Measurements from ENCODE around the gene STRAP. TPM values are rescaled to one million over a fixed set of nuclear protein-coding genes. Genes with fewer than 3 reads are reported as not detected.

The STRAP gene
- total and polyA plus RNA-seq, 2 of the 4 experiments (the other 2 are of a cell fraction) = 82.1 to 98.1 TPM

DNA sequence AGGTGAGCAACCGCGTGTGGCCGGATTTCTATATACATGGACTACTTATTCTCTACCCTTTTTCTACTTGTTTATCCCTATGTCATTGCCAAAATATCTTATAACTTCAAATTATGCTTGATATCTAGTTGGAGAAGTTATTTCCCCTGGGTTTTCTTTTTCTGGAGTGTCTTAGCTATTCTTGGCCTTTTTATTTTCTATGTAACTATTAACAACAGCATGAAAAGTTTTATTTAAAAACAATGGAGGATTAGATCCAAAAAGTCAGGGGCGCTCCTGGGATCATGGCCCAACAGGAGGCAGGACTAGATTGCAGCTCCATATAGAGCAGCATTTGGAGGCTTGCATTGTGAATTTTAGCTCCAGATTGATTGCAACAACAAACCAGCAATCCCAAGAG is 8.6 kb upstream of the STRAP start:
- POLR2A ChIA-PET (ENCODE audit: unreplicated experiment) = no interaction called here
- in situ Hi-C loops (cut with MboI; ENCODE audit: low sequenced_read_pairs) = no loop called here
- CTCF ChIA-PET = interaction anchor here (0.5 kb wide), 1 partner anchor 458 kb away, joined by 3 read pairs; no protein-coding TSS in a partner anchor

More for the DNA sequence above, 8.6 kb upstream of the STRAP start:
- ATAC-seq (ENCODE audit: low read depth) (no peak), DNase-seq (no peak)
- H2AK5ac ChIP-seq (ENCODE audit: low read depth, low read length) = no peak overlapping the region
- H3K9ac ChIP-seq (ENCODE audit: low read depth, low read length) = no peak overlapping the region
- no peak overlapping the region for H2AK9ac ChIP-seq (replicated peaks; ENCODE audit: low read depth, low read length, poor library complexity)
- no peak overlapping the region for H3K27ac ChIP-seq (ENCODE audit: insufficient read depth, low read length)
- H4K5ac ChIP-seq (ENCODE audit: low read depth, low read length) = no peak overlapping the region
- no peak overlapping the region for H4K8ac ChIP-seq (ENCODE audit: low read depth in 2 of 2, low read length in 2 of 2)
- H4K20me1 ChIP-seq (ENCODE audit: insufficient read depth, low read length) = no peaks in the 10 kb centered on the region
- dilution Hi-C loops (cut with HindIII; ENCODE audit: low sequenced_read_pairs, unreplicated experiment) = no loop called here
- intact Hi-C loops (cut with micrococcal nuclease) = no loop called here
- TF ChIP-seq BHLHE40 (IDR thresholded peaks at IDR 0.05; ENCODE audit: low read depth, low read length) (no peak), POLR2A (IDR thresholded peaks at IDR 0.05; ENCODE audit: low read depth, low read length) (no peak), RCOR1 (IDR thresholded peaks at IDR 0.05; ENCODE audit: insufficient replicate concordance, low read length) (no peak), NFE2L2 (IDR thresholded peaks at IDR 0.05; ENCODE audit: low read depth, low read length) (no peak), ELK1 (IDR thresholded peaks at IDR 0.05; ENCODE audit: borderline replicate concordance, low read depth, low read length) (no peak), USF2 (IDR thresholded peaks at IDR 0.05; ENCODE audit: low read depth, low read length) (no peak), CTCF (conservative IDR thresholded peaks at IDR 0.05; ENCODE audit: low read depth, low read length) (no peak), CHD1 (IDR thresholded peaks at IDR 0.05; ENCODE audit: low read depth, low read length) (no peak), RFX5 (IDR thresholded peaks at IDR 0.05; ENCODE audit: low read depth, low read length) (no peak), MXI1 (IDR thresholded peaks at IDR 0.05; ENCODE audit: borderline replicate concordance, low read depth, low read length) (no peak), CEBPB (IDR thresholded peaks at IDR 0.05; ENCODE audit: low read depth, low read length) (no peak), RAD21 (IDR thresholded peaks at IDR 0.05; ENCODE audit: low read length) (no peak), MAFK (IDR thresholded peaks at IDR 0.05; ENCODE audit: low read depth, low read length) (no peak), SMC3 (IDR thresholded peaks at IDR 0.05; ENCODE audit: low read depth, low read length) (no peak), MAZ (IDR thresholded peaks at IDR 0.05; ENCODE audit: borderline replicate concordance, low read depth, low read length) (no peak), FOS (IDR thresholded peaks at IDR 0.05; ENCODE audit: low read depth, low read length) (no peak)
- H2BK120ac ChIP-seq (ENCODE audit: low read depth, low read length) = no peak overlapping the region
- H4K91ac ChIP-seq (ENCODE audit: insufficient read depth, low read depth, low read length) = no peak overlapping the region
- H2BK20ac ChIP-seq (ENCODE audit: low read depth, low read length) = no peak overlapping the region
- WGBS, 2 experiments (ENCODE audit: extremely low coverage in 2 of 2, insufficient read length in 1 of 2) = no CpG with 5 or more reads among the region's 4 CpGs
- no peaks in the 10 kb centered on the region for H3K27me3 ChIP-seq (ENCODE audit: control insufficient read depth, insufficient read depth, low read length)
- H2AFZ ChIP-seq (replicated peaks; ENCODE audit: low read length, poor library complexity) = no peak overlapping the region
- no peaks in the 10 kb centered on the region for H3K4me1 ChIP-seq (ENCODE audit: control insufficient read depth, insufficient read depth, low read length)
- H3K79me1 ChIP-seq (ENCODE audit: low read depth in 1 of 2, low read length in 2 of 2) = no peaks in the 10 kb centered on the region
- no peak overlapping the region for H3K4me2 ChIP-seq (ENCODE audit: low read depth, low read length)
- no peak overlapping the region for H3K4me3 ChIP-seq (ENCODE audit: insufficient read depth, low read depth, low read length)
- no peak overlapping the region for H3K4ac ChIP-seq (ENCODE audit: low read depth, low read length)
- H2BK15ac ChIP-seq (ENCODE audit: low read depth, low read length) = no peak overlapping the region
- H3K56ac ChIP-seq (ENCODE audit: extremely low read depth, insufficient read depth, low read length) = no peak overlapping the region
- H3K36me3 ChIP-seq (ENCODE audit: control insufficient read depth, insufficient read depth, low read length) = no peaks in the 10 kb centered on the region
- H2BK5ac ChIP-seq (ENCODE audit: low read depth, low read length, poor library complexity, severe bottlenecking) = no peak overlapping the region
- no peaks in the 10 kb centered on the region for H3K9me1 ChIP-seq (ENCODE audit: insufficient read depth, low read length)
- no peak overlapping the region for H3K14ac ChIP-seq (replicated peaks; ENCODE audit: low read depth, low read length)
- no TSS peak for BruUV-seq (replicated peaks)
- H3K18ac ChIP-seq (ENCODE audit: low read depth, low read length) = no peak overlapping the region
- no peak overlapping the region for H3K23ac ChIP-seq (ENCODE audit: low read depth, low read length)
- no peaks in the 10 kb centered on the region for H3K9me3 ChIP-seq (ENCODE audit: control insufficient read depth, insufficient read depth, low read length)

Measured in IMR-90 (cell line).